SK-N-MC (cell line): Measurements from ENCODE around the gene REEP6.

Experiments used
- FOXP2 ChIP-seq: optimal IDR thresholded peaks from 2 replicates; pipeline ENCODE3; 2011; ENCODE audit warnings: mild to moderate bottlenecking, moderate library complexity; ENCODE audit not compliant: insufficient read depth; ENCODE audit errors: extremely low read length, control extremely low read depth
- POLR2AphosphoS5 ChIP-seq: IDR thresholded peaks from 2 replicates; pipeline ENCODE4 v1.6.1; 2012; ENCODE audit warnings: mild to moderate bottlenecking, low read depth, low read length, borderline replicate concordance

DNA sequence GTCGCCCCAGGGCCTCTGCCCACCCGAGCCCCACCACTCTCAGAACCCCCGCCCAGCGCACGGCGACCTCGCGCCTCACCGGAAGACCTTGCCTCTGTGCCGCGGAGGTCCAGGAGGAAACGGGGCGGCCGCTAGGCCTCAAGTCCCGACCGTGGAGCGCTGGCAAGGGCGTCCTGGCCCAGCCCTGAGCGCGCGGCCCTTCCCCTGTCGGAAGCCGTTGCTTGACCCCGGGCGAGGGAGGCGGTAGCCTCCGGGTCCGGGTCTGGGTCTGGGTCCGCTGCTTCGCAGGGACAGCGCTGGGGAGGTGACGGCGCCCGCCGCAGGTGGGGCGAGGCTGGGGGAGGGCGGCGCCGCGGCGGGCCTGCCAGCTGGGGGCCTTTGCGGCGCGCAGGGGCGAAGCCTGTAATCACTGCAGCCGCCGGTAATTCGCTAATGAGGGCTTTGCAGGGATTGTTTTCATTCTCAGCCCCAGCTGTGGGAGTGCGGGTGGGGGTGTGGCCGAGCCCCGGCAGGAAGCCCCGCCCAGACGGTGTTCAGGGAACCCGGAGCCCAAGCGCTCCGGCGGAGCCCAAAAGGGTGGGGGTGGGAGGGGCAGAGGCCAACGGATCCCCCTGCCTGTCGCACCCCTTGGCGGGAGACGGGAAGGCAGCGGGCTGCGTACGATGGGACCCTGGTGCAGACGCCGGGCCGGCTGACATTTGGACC, 20.5 kb upstream of the REEP6 start:
- TF ChIP-seq POLR2AphosphoS5 (no peak), FOXP2 (no peak)
